Measurements from ENCODE around the gene GPR84. TPM values are rescaled to one million over a fixed set of nuclear protein-coding genes. Genes with fewer than 3 reads are reported as not detected.

The GPR84 gene
- total and polyA plus RNA-seq, 9 of the 15 experiments (the other 6 are each of a cell fraction or from before 2014, with no cell fraction given) = 0.07 to 0.18 (median 0.11) TPM; not detected in 5

DNA sequence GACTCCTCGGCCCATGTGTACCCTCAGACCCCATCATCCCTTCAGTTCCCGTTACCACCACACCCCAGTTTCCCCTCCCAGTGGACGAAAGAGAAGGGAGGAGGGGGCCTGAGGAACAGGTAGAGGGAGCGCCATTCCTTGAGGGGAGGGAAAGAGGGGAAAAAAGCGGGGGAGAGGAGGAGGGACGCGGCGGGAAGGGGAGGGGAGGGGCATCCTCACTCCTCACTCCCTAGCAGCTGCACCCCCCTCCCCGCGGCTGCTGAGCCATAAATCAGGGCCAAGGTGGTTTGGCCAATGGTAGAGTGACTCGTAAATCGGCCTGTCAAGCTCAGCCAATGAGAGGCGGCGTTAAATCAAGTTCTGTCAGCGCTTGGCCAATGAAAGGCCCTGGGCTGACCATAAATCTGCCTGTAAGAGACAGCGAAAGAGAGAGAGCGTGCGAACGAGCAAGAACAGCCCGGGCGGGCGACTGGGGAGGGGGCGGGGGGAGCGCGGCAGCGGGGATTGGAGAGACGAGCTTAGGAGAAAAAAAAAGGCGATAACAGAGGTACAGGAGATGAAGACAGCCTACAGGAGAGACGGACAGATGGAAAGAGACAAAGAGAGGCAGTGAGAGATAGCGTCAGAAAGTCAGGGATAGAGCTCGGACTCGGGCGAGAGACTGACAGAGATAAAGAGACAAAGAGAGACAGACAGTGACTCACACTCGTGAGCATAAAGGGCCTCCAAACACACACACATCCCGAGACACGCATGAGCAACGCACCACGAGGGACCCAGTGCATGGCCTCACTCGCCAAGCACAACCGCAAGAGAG lies 5.1 kb downstream of the GPR84 start (continued):
- no peak for TF ChIP-seq TFAM (CRISPR knock-in tag; conservative IDR thresholded peaks at IDR 0.05)
- peak; percentile 80 for TF ChIP-seq ATF7 (IDR thresholded peaks at IDR 0.05)
- peak; percentile 71 for TF ChIP-seq CCNT2 (IDR thresholded peaks at IDR 0.05; ENCODE audit: borderline replicate concordance, extremely low read depth, insufficient read length, low read depth, low read length)
- no peak for TF ChIP-seq ADNP (tag; IDR thresholded peaks at IDR 0.05)
- no peak for TF ChIP-seq EZH2 (IDR thresholded peaks at IDR 0.05; ENCODE audit: borderline replicate concordance, low read depth, low read length)
- TF ChIP-seq ZNF764 (CRISPR knock-in tag; IDR thresholded peaks at IDR 0.05; ENCODE audit: low read depth) = no peak
- peak; percentile 25; the same call in 1 of the 2 replicates for TF ChIP-seq MTF1 (CRISPR knock-in tag; IDR thresholded peaks at IDR 0.05; ENCODE audit: borderline replicate concordance)
- TF ChIP-seq ZNF584 (CRISPR knock-in tag; IDR thresholded peaks at IDR 0.05; ENCODE audit: low read depth) = peak; percentile 22; the same call in 1 of the 2 replicates
- peak; percentile 22 for TF ChIP-seq SAP30 (IDR thresholded peaks at IDR 0.05; ENCODE audit: borderline replicate concordance, insufficient read depth, low read depth, low read length, poor library complexity, severe bottlenecking)
- no peak for TF ChIP-seq GABPB2 (CRISPR knock-in tag; conservative IDR thresholded peaks at IDR 0.05)
- no peak for TF ChIP-seq CSDE1 (IDR thresholded peaks at IDR 0.05)
- TF ChIP-seq SMARCA4 (IDR thresholded peaks at IDR 0.05) = peak; percentile 91
- peak; percentile 82 for TF ChIP-seq ZFP36 (IDR thresholded peaks at IDR 0.05; ENCODE audit: low read depth, low read length, partially characterized antibody)
- TF ChIP-seq MCM7 (IDR thresholded peaks at IDR 0.05) = no peak
- TF ChIP-seq GTF2E2 (tag; IDR thresholded peaks at IDR 0.05) = peak; percentile 94
- no peak for TF ChIP-seq ZNF311 (CRISPR knock-in tag; IDR thresholded peaks at IDR 0.05)
- no peak for TF ChIP-seq RHOXF2B (CRISPR knock-in tag; conservative IDR thresholded peaks at IDR 0.05)
- peak; percentile 88 for TF ChIP-seq XRCC5 (IDR thresholded peaks at IDR 0.05; ENCODE audit: low read depth, low read length)
- TF ChIP-seq SP1 (CRISPR knock-in tag; IDR thresholded peaks at IDR 0.05) = peak; percentile 84
- peak; percentile 98 for TF ChIP-seq EP300 (IDR thresholded peaks at IDR 0.05; ENCODE audit: low read length)
- TF ChIP-seq, protein P1, sequence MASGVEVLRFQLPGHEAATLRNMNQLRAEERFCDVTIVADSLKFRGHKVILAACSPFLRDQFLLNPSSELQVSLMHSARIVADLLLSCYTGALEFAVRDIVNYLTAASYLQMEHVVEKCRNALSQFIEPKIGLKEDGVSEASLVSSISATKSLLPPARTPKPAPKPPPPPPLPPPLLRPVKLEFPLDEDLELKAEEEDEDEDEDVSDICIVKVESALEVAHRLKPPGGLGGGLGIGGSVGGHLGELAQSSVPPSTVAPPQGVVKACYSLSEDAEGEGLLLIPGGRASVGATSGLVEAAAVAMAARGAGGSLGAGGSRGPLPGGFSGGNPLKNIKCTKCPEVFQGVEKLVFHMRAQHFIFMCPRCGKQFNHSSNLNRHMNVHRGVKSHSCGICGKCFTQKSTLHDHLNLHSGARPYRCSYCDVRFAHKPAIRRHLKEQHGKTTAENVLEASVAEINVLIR (CRISPR knock-in tag; IDR thresholded peaks at IDR 0.05) = no peak; the same call in 1 of the 2 replicates
- TF ChIP-seq ESRRA (IDR thresholded peaks at IDR 0.05; ENCODE audit: borderline replicate concordance, low read depth) = no peak; the same call in 1 of the 2 replicates
- peak; percentile 44; the same call in 1 of the 2 replicates for TF ChIP-seq NFATC3 (IDR thresholded peaks at IDR 0.05)
- 0 out of 2 replicates have a peak, but pooled peaks have one; percentile 11 for TF ChIP-seq MAFG (tag; conservative IDR thresholded peaks at IDR 0.05)
- TF ChIP-seq, protein P2, sequence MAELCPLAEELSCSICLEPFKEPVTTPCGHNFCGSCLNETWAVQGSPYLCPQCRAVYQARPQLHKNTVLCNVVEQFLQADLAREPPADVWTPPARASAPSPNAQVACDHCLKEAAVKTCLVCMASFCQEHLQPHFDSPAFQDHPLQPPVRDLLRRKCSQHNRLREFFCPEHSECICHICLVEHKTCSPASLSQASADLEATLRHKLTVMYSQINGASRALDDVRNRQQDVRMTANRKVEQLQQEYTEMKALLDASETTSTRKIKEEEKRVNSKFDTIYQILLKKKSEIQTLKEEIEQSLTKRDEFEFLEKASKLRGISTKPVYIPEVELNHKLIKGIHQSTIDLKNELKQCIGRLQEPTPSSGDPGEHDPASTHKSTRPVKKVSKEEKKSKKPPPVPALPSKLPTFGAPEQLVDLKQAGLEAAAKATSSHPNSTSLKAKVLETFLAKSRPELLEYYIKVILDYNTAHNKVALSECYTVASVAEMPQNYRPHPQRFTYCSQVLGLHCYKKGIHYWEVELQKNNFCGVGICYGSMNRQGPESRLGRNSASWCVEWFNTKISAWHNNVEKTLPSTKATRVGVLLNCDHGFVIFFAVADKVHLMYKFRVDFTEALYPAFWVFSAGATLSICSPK (IDR thresholded peaks at IDR 0.05; ENCODE audit: borderline replicate concordance) = peak; percentile 54; the same call in 1 of the 2 replicates
- 0 out of 2 replicates have a peak, but pooled peaks have one; percentile 6 for TF ChIP-seq ETV1 (tag; conservative IDR thresholded peaks at IDR 0.05; ENCODE audit: low read depth)
- no peak for TF ChIP-seq SREBF2 (CRISPR knock-in tag; IDR thresholded peaks at IDR 0.05)
- TF ChIP-seq FIP1L1 (IDR thresholded peaks at IDR 0.05; ENCODE audit: low read depth, low read length, poor library complexity, severe bottlenecking) = no peak

Measured in K562 (cell line).